GM12878 (cell line): ENCODE data around the gene ACYP2. TPM values are rescaled to one million over a fixed set of nuclear protein-coding genes. Genes with fewer than 3 reads are reported as not detected.

ENCODE experiments used
- ATAC-seq: fragments of 200-7000 bp; cut with Tn5 transposase; 3 replicates; pipeline ENCODE4 v1.9.1; 2020; ENCODE audit warnings: mild to moderate bottlenecking, moderate library complexity
- BruUV-seq: library from RNA; stranded (reverse); fragments of 400-500 nt; replicated peaks from 2 replicates; lab custom pipeline; 2021; lab: Mats Ljungman, UMichigan
- CTCF ChIA-PET: fragments of 300-600 bp; sonication (Branson Sonifier 250); formaldehyde crosslinking; extraction: SDS; loops from one replicate; lab custom pipeline; 2021; ENCODE audit warnings: inconsistent platforms; lab: Yijun Ruan, JAX
- POLR2A ChIA-PET: fragments of 350-600 bp; formaldehyde crosslinking; extraction: SDS; loops from one replicate; lab custom pipeline; 2021; ENCODE audit warnings: inconsistent platforms; lab: Charles Lee
- RAD21 ChIA-PET: fragments of 300-600 bp; sonication (Branson Sonifier 250); formaldehyde crosslinking; loops from one replicate; lab custom pipeline; 2023; ENCODE audit warnings: antibody characterized with exemption; ENCODE audit not compliant: unreplicated experiment; lab: Charles Lee
- SMC1A ChIA-PET: fragments of 300-600 bp; sonication (Branson Sonifier 250); formaldehyde crosslinking; loops from one replicate; lab custom pipeline; 2023; ENCODE audit not compliant: unreplicated experiment, uncharacterized antibody; lab: Charles Lee
- DNase-seq: peaks from one replicate; pipeline ENCODE4 v3.0.0-alpha.2; 2011; ENCODE audit warnings: low read depth, low spot score
- FAIRE-seq: peaks from 3 replicates; lab custom pipeline; 2011; peaks lifted over from hg19 to GRCh38; lab: Jason Lieb, UNC
- H2AFZ ChIP-seq: 2 replicates; pipeline ENCODE4 v1.6.0; 2011; ENCODE audit warnings: low read depth, low read length, control low read depth; ENCODE audit not compliant: control insufficient read depth
- H3K27ac ChIP-seq: 2 replicates; pipeline ENCODE4 v1.5.1; 2011; ENCODE audit warnings: control low read depth; ENCODE audit not compliant: control insufficient read depth, insufficient read depth
- H3K27me3 ChIP-seq, 2 experiments: replicated peaks in 1 of 2; 2 replicates each; pipeline versions ENCODE4 v1.6.0 to v1.6.1; 2011; ENCODE audit warnings: low read length in 1 of 2; ENCODE audit not compliant: control insufficient read depth in 2 of 2, insufficient read depth in 2 of 2
- H3K36me3 ChIP-seq, 2 experiments: 2 replicates each; pipeline ENCODE4 v1.5.1; 2011; ENCODE audit warnings: low read length in 1 of 2; ENCODE audit not compliant: control insufficient read depth in 2 of 2, insufficient read depth in 2 of 2
- H3K4me1 ChIP-seq: 2 replicates; pipeline ENCODE4 v1.6.1; 2011; ENCODE audit warnings: mild to moderate bottlenecking, low read length, moderate library complexity, mixed read lengths; ENCODE audit not compliant: control insufficient read depth, insufficient read depth
- H3K4me2 ChIP-seq: 2 replicates; pipeline ENCODE4 v1.6.0; 2011; ENCODE audit warnings: control low read depth; ENCODE audit not compliant: control insufficient read depth, insufficient read depth
- H3K4me3 ChIP-seq: fragments of 200-600 bp; sonication (generic); 2 replicates; pipeline ENCODE4 v1.5.1; 2016
- H3K79me2 ChIP-seq: 2 replicates; pipeline ENCODE4 v1.6.0; 2011; ENCODE audit warnings: low read length; ENCODE audit not compliant: control insufficient read depth, insufficient read depth
- H3K9ac ChIP-seq: 2 replicates; pipeline ENCODE4 v1.8.0; 2011; ENCODE audit warnings: low read length, control low read depth, mixed read lengths; ENCODE audit not compliant: control insufficient read depth, insufficient read depth
- H3K9me3 ChIP-seq: replicated peaks from 3 replicates; pipeline ENCODE4 v1.5.1; 2011; ENCODE audit warnings: mild to moderate bottlenecking, low read length; ENCODE audit not compliant: control insufficient read depth, insufficient read depth
- H4K20me1 ChIP-seq: 2 replicates; pipeline ENCODE4 v1.6.0; 2011; ENCODE audit not compliant: control insufficient read depth, insufficient read depth
- BHLHE40 ChIP-seq, 2 experiments: fragments of 450-650 bp in 1 of 2; IDR thresholded peaks; 2 replicates each; pipeline ENCODE4 v1.6.1; 2011 to 2017; ENCODE audit warnings: low read depth in 2 of 2, borderline replicate concordance in 1 of 2, improper control_type of control experiment in 1 of 2, low read length in 1 of 2, mild to moderate bottlenecking in 1 of 2
- FOXM1 ChIP-seq: IDR thresholded peaks from 2 replicates; pipeline ENCODE4 v1.6.1; 2012; ENCODE audit warnings: low read depth, mild to moderate bottlenecking, inconsistent platforms, low read length, moderate library complexity
- NBN ChIP-seq: fragments of 450-650 bp; IDR thresholded peaks from 2 replicates; pipeline ENCODE4 v1.6.1; 2016
- ZZZ3 ChIP-seq: IDR thresholded peaks from 2 replicates; pipeline ENCODE4 v1.6.1; 2011; ENCODE audit warnings: low read depth; ENCODE audit not compliant: control insufficient read depth, insufficient read length
- WGBS: methylation state at CpG from one replicate; pipeline ENCODE4 v1.1.6; 2016; ENCODE audit warnings: low lambda C conversion rate; ENCODE audit not compliant: insufficient replicate concordance, insufficient coverage; ENCODE audit errors: missing lambda C conversion rate; 5-methylcytosine and 5-hydroxymethylcytosine counted together
- in situ Hi-C: fragments of 300-500 bp; cut with MboI; formaldehyde crosslinking; loops from 9 replicates; pipeline ENCODE4 v1.14.3; 2018; ENCODE audit warnings: mixed read lengths
- intact Hi-C: fragments of 100-400 bp; cut with micrococcal nuclease; formaldehyde crosslinking; loops from one replicate; pipeline ENCODE4 v1.14.2; 2022; ENCODE audit not compliant: unreplicated experiment
- polyA plus RNA-seq, 11 experiments: library from polyadenylated mRNA; depleted of rRNA in 4 of 11; unstranded in 6 of 11; stranded (reverse) in 5 of 11; fragments of >200 nt; fragmentation: Nextera tagmentation in 4 of 11; fragmentation: Illumina TruSeq in 1 of 11; extraction: Ambion mirVana in 4 of 11; extraction: Trizol in 1 of 11; gene quantifications; 1 replicate in 1 of 11; 2 replicates in 10 of 11; pipeline versions ENCODE4 v1.2.1 to v1.2.3, GENCODE V29; 2011 to 2016; ENCODE audit warnings: inconsistent platforms in 2 of 11, missing spikeins in 2 of 11, low read depth in 1 of 11
- total RNA-seq, 4 experiments: library from RNA; depleted of rRNA in 3 of 4; stranded (reverse); fragments of >200 nt in 3 of 4; fragmentation: Illumina TruSeq in 1 of 4; extraction: Trizol in 1 of 4; gene quantifications; 2 replicates each; pipeline versions ENCODE4 v1.2.1 to v1.2.3, GENCODE V29; 2013 to 2021
- TF ChIP-seq, protein P1 (sequence below), 3 experiments: IDR thresholded peaks in 2 of 3; conservative IDR thresholded peaks in 1 of 3; 2 replicates each; pipeline ENCODE4 v1.5.1; 2011; ENCODE audit warnings: low read depth in 3 of 3, low read length in 3 of 3, mild to moderate bottlenecking in 3 of 3, control low read depth in 2 of 3, moderate library complexity in 2 of 3, inconsistent platforms in 1 of 3, mixed read lengths in 1 of 3; ENCODE audit not compliant: control insufficient read depth in 2 of 3, insufficient read depth in 1 of 3; ENCODE audit errors: extremely low read depth in 1 of 3
- TF ChIP-seq, protein P2 (sequence below): fragments of 450-650 bp; IDR thresholded peaks from 2 replicates; pipeline ENCODE4 v1.6.1; 2017; ENCODE audit warnings: antibody characterized with exemption, mild to moderate bottlenecking, moderate library complexity

ACYP2 gene
- total and polyA plus RNA-seq, 10 of the 15 experiments (the other 5 are each of a cell fraction or from before 2014, with no cell fraction given), result 4.2 to 16.3 (median 9.0) TPM

DNA sequence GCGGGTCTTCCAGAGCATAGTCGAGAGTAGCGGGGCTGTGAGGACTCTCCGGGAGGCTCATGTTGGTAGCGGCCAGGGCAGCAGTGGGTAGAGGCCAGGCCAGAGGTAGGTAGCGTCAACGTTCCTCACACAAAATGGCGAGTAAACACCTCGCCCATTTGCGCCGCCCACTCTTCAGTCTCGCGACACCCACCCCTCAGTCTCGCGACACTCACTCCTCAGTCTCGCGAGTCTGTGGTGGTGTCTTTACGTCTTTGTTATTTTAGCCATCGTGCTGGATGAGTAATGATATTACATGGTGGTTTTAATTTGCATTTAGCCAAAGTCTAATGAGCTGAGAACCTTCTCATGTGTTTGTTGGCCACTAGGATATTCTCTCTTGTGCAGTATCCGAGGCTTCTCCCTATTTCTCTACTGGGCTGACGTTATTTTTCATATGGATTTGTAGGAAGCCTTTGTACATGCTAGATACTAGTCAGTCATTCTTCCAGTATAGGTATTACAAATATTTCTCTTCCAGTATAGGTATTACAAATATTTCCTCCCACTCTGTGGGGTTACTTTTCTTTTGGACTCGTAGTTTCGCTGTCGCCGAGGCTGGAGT lies 140.8 kb downstream of the ACYP2 start, which contains the start of gene TSPYL6:
TSPYL6 (minus strand) TSS at position 139 of the 604 bp plus-strand sequence; CDS start at position 61, 78 bp downstream.
- H3K4me1 ChIP-seq, result peaks cover 6% of the 10 kb centered on the region
- TF ChIP-seq ZZZ3, result no peak
- TF ChIP-seq, protein P1, sequence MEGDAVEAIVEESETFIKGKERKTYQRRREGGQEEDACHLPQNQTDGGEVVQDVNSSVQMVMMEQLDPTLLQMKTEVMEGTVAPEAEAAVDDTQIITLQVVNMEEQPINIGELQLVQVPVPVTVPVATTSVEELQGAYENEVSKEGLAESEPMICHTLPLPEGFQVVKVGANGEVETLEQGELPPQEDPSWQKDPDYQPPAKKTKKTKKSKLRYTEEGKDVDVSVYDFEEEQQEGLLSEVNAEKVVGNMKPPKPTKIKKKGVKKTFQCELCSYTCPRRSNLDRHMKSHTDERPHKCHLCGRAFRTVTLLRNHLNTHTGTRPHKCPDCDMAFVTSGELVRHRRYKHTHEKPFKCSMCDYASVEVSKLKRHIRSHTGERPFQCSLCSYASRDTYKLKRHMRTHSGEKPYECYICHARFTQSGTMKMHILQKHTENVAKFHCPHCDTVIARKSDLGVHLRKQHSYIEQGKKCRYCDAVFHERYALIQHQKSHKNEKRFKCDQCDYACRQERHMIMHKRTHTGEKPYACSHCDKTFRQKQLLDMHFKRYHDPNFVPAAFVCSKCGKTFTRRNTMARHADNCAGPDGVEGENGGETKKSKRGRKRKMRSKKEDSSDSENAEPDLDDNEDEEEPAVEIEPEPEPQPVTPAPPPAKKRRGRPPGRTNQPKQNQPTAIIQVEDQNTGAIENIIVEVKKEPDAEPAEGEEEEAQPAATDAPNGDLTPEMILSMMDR (IDR thresholded peaks at IDR 0.05 in 2 of 3, conservative IDR thresholded peaks at IDR 0.05 in 1 of 3; ENCODE audit: control insufficient read depth in 2 of 3, extremely low read depth in 1 of 3, insufficient read depth in 1 of 3, low read depth in 3 of 3, low read length in 3 of 3), result no peak
- no peak for TF ChIP-seq FOXM1
- TF ChIP-seq, protein P2, sequence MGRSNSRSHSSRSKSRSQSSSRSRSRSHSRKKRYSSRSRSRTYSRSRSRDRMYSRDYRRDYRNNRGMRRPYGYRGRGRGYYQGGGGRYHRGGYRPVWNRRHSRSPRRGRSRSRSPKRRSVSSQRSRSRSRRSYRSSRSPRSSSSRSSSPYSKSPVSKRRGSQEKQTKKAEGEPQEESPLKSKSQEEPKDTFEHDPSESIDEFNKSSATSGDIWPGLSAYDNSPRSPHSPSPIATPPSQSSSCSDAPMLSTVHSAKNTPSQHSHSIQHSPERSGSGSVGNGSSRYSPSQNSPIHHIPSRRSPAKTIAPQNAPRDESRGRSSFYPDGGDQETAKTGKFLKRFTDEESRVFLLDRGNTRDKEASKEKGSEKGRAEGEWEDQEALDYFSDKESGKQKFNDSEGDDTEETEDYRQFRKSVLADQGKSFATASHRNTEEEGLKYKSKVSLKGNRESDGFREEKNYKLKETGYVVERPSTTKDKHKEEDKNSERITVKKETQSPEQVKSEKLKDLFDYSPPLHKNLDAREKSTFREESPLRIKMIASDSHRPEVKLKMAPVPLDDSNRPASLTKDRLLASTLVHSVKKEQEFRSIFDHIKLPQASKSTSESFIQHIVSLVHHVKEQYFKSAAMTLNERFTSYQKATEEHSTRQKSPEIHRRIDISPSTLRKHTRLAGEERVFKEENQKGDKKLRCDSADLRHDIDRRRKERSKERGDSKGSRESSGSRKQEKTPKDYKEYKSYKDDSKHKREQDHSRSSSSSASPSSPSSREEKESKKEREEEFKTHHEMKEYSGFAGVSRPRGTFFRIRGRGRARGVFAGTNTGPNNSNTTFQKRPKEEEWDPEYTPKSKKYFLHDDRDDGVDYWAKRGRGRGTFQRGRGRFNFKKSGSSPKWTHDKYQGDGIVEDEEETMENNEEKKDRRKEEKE, result no peak
- TF ChIP-seq NBN, result no peak
- TF ChIP-seq BHLHE40 (IDR thresholded peaks at IDR 0.05; ENCODE audit: borderline replicate concordance in 1 of 2, low read depth in 2 of 2, low read length in 1 of 2), result no peak
- TF ChIP-seq, all 136 proteins: peak for 0
- no peaks in the 10 kb centered on the region; the same call in 2 of the 3 replicates for H3K9me3 ChIP-seq
- H3K27me3 ChIP-seq, result no peaks in the 10 kb centered on the region
- BruUV-seq, result no TSS peak
- no peak within 1 kb of the TSS for H2AFZ ChIP-seq
- no peak within 1 kb of the TSS for H3K4me2 ChIP-seq
- 78% methylated on average over 25 of the region's 25 CpGs for WGBS
- no peak within 1 kb of the TSS for H3K9ac ChIP-seq
- POLR2A ChIA-PET, result no interaction called here
- no peaks in the 10 kb centered on the region for H3K79me2 ChIP-seq
- H3K4me3 ChIP-seq, result no peak within 1 kb of the TSS
- FAIRE-seq (no peak), DNase-seq (no peak), ATAC-seq (no peak)
- intact Hi-C loops, result no loop called here
- no peaks in the 10 kb centered on the region for H3K36me3 ChIP-seq
- CTCF ChIA-PET, result no interaction called here
- RAD21 ChIA-PET, result no interaction called here
- no peak within 1 kb of the TSS for H3K27ac ChIP-seq
- in situ Hi-C loops, result no loop called here
- H4K20me1 ChIP-seq, result no peaks in the 10 kb centered on the region
- SMC1A ChIA-PET, result no interaction called here
